ENCODE measurements around the gene IFITM2.

- TF ChIP-seq ZNF274 (IDR thresholded peaks at IDR 0.05; ENCODE audit: low read depth, low read length) (no peak), YY1 (IDR thresholded peaks at IDR 0.05; ENCODE audit: insufficient read depth, insufficient read length) (no peak), SUZ12 (IDR thresholded peaks at IDR 0.05; ENCODE audit: extremely low read depth, insufficient read depth, insufficient read length) (no peak)
Observed at GRCh38 chr11:316031-316701, 8.6 kb downstream of the IFITM2 start.

Data from NT2/D1 (cell line).